KMS-11 (cell line): ENCODE measurements around the gene RRP8.

Experiments
- H2AFZ ChIP-seq: fragments of 200-600 bp; sonication (generic); 2 replicates; pipeline ENCODE4 v1.6.1; 2016; ENCODE audit warnings: antibody characterized with exemption, mixed run types, low read depth
- H3K27ac ChIP-seq: fragments of 200-600 bp; sonication (generic); 2 replicates; pipeline ENCODE4 v1.6.1; 2016; ENCODE audit warnings: mild to moderate bottlenecking, mixed run types
- H3K27me3 ChIP-seq: fragments of 200-600 bp; sonication (generic); 2 replicates; pipeline ENCODE4 v1.6.1; 2017; ENCODE audit warnings: mild to moderate bottlenecking, low read depth, mixed run types, moderate library complexity; ENCODE audit not compliant: insufficient read depth
- H3K36me3 ChIP-seq: fragments of 200-600 bp; sonication (generic); 2 replicates; pipeline ENCODE4 v1.6.1; 2017; ENCODE audit warnings: mild to moderate bottlenecking, mixed run types; ENCODE audit not compliant: insufficient read depth
- H3K4me1 ChIP-seq: fragments of 200-600 bp; sonication (generic); 2 replicates; pipeline ENCODE4 v1.6.1; 2016; ENCODE audit warnings: mild to moderate bottlenecking, low read depth, mixed run types; ENCODE audit not compliant: poor library complexity, severe bottlenecking
- H3K4me2 ChIP-seq: fragments of 200-600 bp; sonication (generic); 2 replicates; pipeline ENCODE4 v1.7.0; 2016; ENCODE audit warnings: mild to moderate bottlenecking, mixed run types
- H3K4me3 ChIP-seq: fragments of 200-600 bp; sonication (generic); IDR thresholded peaks from 2 replicates; pipeline ENCODE4 v1.6.1; 2017; ENCODE audit warnings: low read depth, low read length, mixed read lengths; ENCODE audit not compliant: insufficient read depth
- H3K79me2 ChIP-seq: fragments of 200-600 bp; sonication (generic); 2 replicates; pipeline ENCODE4 v1.6.1; 2016; ENCODE audit warnings: low read depth, mixed run types; ENCODE audit not compliant: insufficient read depth
- H3K9ac ChIP-seq: fragments of 200-600 bp; sonication (generic); 2 replicates; pipeline ENCODE4 v1.6.1; 2016; ENCODE audit warnings: mild to moderate bottlenecking, mixed run types
- H4K20me1 ChIP-seq: fragments of 200-600 bp; sonication (generic); 2 replicates; pipeline ENCODE4 v1.6.1; 2016; ENCODE audit warnings: mild to moderate bottlenecking, mixed run types; ENCODE audit not compliant: insufficient read depth
- CTCF ChIP-seq: fragments of 200-600 bp; sonication (generic); conservative IDR thresholded peaks from 2 replicates; pipeline ENCODE4 v1.6.1; 2017; ENCODE audit warnings: low read depth, mild to moderate bottlenecking, antibody characterized with exemption, low read length, moderate library complexity, mixed read lengths

Gene RRP8

GRCh38 chr11:6646576-6646917, 43.1 kb upstream of the RRP8 start:
- Histone ChIP-seq H3K9ac (no peak overlapping the region), H3K27ac (no peak overlapping the region), H2AFZ (no peak overlapping the region), H3K4me1 (no peaks in the 10 kb centered on the region), H3K36me3 (no peaks in the 10 kb centered on the region), H3K4me2 (no peak overlapping the region), H3K4me3 (no peak overlapping the region), H3K79me2 (no peaks in the 10 kb centered on the region), H3K27me3 (no peaks in the 10 kb centered on the region), H4K20me1 (no peaks in the 10 kb centered on the region)
- TF ChIP-seq CTCF, result no peak

GRCh38 chr11:6646071-6646470, 42.7 kb upstream of the RRP8 start:
- no peak overlapping the region for H3K4me2 ChIP-seq
- no peaks in the 10 kb centered on the region for H4K20me1 ChIP-seq

GRCh38 chr11:6642957-6643356, 39.5 kb upstream of the RRP8 start:
- H3K4me3 ChIP-seq, result no peak overlapping the region
- H4K20me1 ChIP-seq, result no peaks in the 10 kb centered on the region
- no peak for TF ChIP-seq CTCF
- no peaks in the 10 kb centered on the region for H3K4me1 ChIP-seq
- no peak overlapping the region for H3K9ac ChIP-seq
- no peaks in the 10 kb centered on the region for H3K79me2 ChIP-seq
- H3K27ac ChIP-seq, result no peak overlapping the region
- no peak overlapping the region for H3K4me2 ChIP-seq
- H2AFZ ChIP-seq, result no peak overlapping the region
- H3K36me3 ChIP-seq, result no peaks in the 10 kb centered on the region
- no peaks in the 10 kb centered on the region for H3K27me3 ChIP-seq

More at GRCh38 chr11:6646071-6646470, 42.7 kb upstream of the RRP8 start:
- no peaks in the 10 kb centered on the region for H3K4me1 ChIP-seq
- no peak for TF ChIP-seq CTCF
- H3K79me2 ChIP-seq, result no peaks in the 10 kb centered on the region
- H3K9ac ChIP-seq, result no peak overlapping the region
- no peaks in the 10 kb centered on the region for H3K36me3 ChIP-seq
- no peak overlapping the region for H2AFZ ChIP-seq
- H3K27ac ChIP-seq, result no peak overlapping the region
- no peak overlapping the region for H3K4me3 ChIP-seq
- H3K27me3 ChIP-seq, result no peaks in the 10 kb centered on the region

- H4K20me1 ChIP-seq, result no peaks in the 10 kb centered on the region
- TF ChIP-seq CTCF, result no peak
- no peaks in the 10 kb centered on the region for H3K79me2 ChIP-seq
- no peak overlapping the region for H3K9ac ChIP-seq
- H3K4me1 ChIP-seq, result no peaks in the 10 kb centered on the region
- no peak overlapping the region for H2AFZ ChIP-seq
- no peak overlapping the region for H3K4me2 ChIP-seq
- no peak overlapping the region for H3K27ac ChIP-seq
- no peaks in the 10 kb centered on the region for H3K36me3 ChIP-seq
- no peaks in the 10 kb centered on the region for H3K27me3 ChIP-seq
- no peak overlapping the region for H3K4me3 ChIP-seq
These were observed 37.7 kb upstream of the RRP8 start for GRCh38 chr11:6640985-6641701.
